Measurements from ENCODE around the gene IVNS1ABP. TPM values are rescaled to one million over a fixed set of nuclear protein-coding genes. Genes with fewer than 3 reads are reported as not detected.
A peak's percentile ranks its signal among the peaks of the same experiment; 100 is the strongest.
"Not testable (repeated sequence)": the region's sequence is repeated elsewhere in the genome, so short reads cannot be mapped to it uniquely, and the experiment has no call there.

IVNS1ABP gene
- 10 to 100 TPM; 51.7 to 87.8 (median 61.1) TPM for total RNA-seq

GRCh38 chr1:185317034-185317885 lies at the start of gene IVNS1ABP:
Gene IVNS1ABP (minus strand): TSS chr1:185317243. CDS start chr1:185309493, 7,750 bp downstream.
- intact Hi-C loops (cut with DNase I) = loop anchor here (10.0 kb wide), 1 partner anchor 1058 kb away; the partner anchor contains the start of genes ODR4 and TPR
- Histone ChIP-seq H3K27me3 (no peaks in the 10 kb centered on the region), H3K9me3 (no peaks in the 10 kb centered on the region), H3K36me3 (no peaks in the 10 kb centered on the region), H3K4me1 (peaks cover 28 to 29% of the 10 kb centered on the region in 2 donors), H3K27ac (peak within 1 kb of the TSS; percentile 93 to 98 (median 97)), H3K4me3 (replicated peaks in 1 of 3) (peak within 1 kb of the TSS; percentile 61 to 96 (median 86))
- WGBS, 2 donors = 0 to 1% methylated on average over 53 to 79 of the region's 80 CpGs
- peak in 3 of 6 experiments; percentile 14 to 38 (median 36) for TF ChIP-seq CTCF (IDR thresholded peaks at IDR 0.05)
- TF ChIP-seq POLR2A (IDR thresholded peaks at IDR 0.05) = peak; percentile 87 to 96
- DNase-seq = peak; percentile 96 to 97

- 86 to 91% methylated on average over 3 of the region's 3 CpGs for WGBS, 2 donors
- no peak for DNase-seq
Observed at GRCh38 chr1:185365951-185366350, 48.9 kb upstream of the IVNS1ABP start.

GRCh38 chr1:185364528-185364927 lies 47.5 kb upstream of the IVNS1ABP start:
- WGBS, 2 donors = 83 to 84% methylated on average over 3 of the region's 3 CpGs
- H3K36me3 ChIP-seq; H3K27me3 ChIP-seq; H3K9me3 ChIP-seq; H3K27ac ChIP-seq; H3K4me3 ChIP-seq (replicated peaks in 1 of 3); H3K4me1 ChIP-seq; DNase-seq; intact Hi-C loops (cut with DNase I): not testable (repeated sequence)

More at GRCh38 chr1:185365951-185366350, 48.9 kb upstream of the IVNS1ABP start:
- Histone ChIP-seq H3K4me1 (no peaks in the 10 kb centered on the region), H3K27me3 (no peaks in the 10 kb centered on the region), H3K27ac (no peak overlapping the region), H3K4me3 (replicated peaks in 1 of 3) (no peak overlapping the region), H3K9me3 (no peaks in the 10 kb centered on the region), H3K36me3 (no peaks in the 10 kb centered on the region)
- intact Hi-C loops (cut with DNase I) = no loop called here
- TF ChIP-seq POLR2A (IDR thresholded peaks at IDR 0.05) = no peak
- no peak for TF ChIP-seq CTCF (IDR thresholded peaks at IDR 0.05)

GRCh38 chr1:185363205-185363604 lies 46.2 kb upstream of the IVNS1ABP start:
- H3K27me3 ChIP-seq = no peaks in the 10 kb centered on the region
- DNase-seq = no peak
- no peaks in the 10 kb centered on the region for H3K4me1 ChIP-seq
- H3K9me3 ChIP-seq = no peaks in the 10 kb centered on the region
- intact Hi-C loops (cut with DNase I) = no loop called here
- no peaks in the 10 kb centered on the region for H3K36me3 ChIP-seq
- no peak overlapping the region for H3K4me3 ChIP-seq (replicated peaks in 1 of 3)
- TF ChIP-seq POLR2A (IDR thresholded peaks at IDR 0.05) = no peak
- H3K27ac ChIP-seq = no peak overlapping the region

GRCh38 chr1:185360714-185361113 lies 43.7 kb upstream of the IVNS1ABP start:
- no peaks in the 10 kb centered on the region for H3K4me1 ChIP-seq
- TF ChIP-seq POLR2A (IDR thresholded peaks at IDR 0.05) (no peak), CTCF (IDR thresholded peaks at IDR 0.05) (no peak)
- H3K27me3 ChIP-seq = no peaks in the 10 kb centered on the region
- H3K4me3 ChIP-seq (replicated peaks in 1 of 3) = no peak overlapping the region
- no peaks in the 10 kb centered on the region for H3K9me3 ChIP-seq
- intact Hi-C loops (cut with DNase I) = no loop called here
- no peaks in the 10 kb centered on the region for H3K36me3 ChIP-seq
- DNase-seq = no peak
- WGBS, 2 donors = 89 to 94% methylated on average over 1 of the region's 1 CpG
- H3K27ac ChIP-seq = no peak overlapping the region

- no peaks in the 10 kb centered on the region for H3K4me1 ChIP-seq
- H3K36me3 ChIP-seq = no peaks in the 10 kb centered on the region
- TF ChIP-seq CTCF (IDR thresholded peaks at IDR 0.05) (no peak), POLR2A (IDR thresholded peaks at IDR 0.05) (no peak)
- H3K27ac ChIP-seq = no peak overlapping the region
- no peak for DNase-seq
- H3K9me3 ChIP-seq = no peaks in the 10 kb centered on the region
- H3K4me3 ChIP-seq (replicated peaks in 1 of 3) = no peak overlapping the region
- intact Hi-C loops (cut with DNase I) = no loop called here
- WGBS, 2 donors = 49 to 68% methylated on average over 3 of the region's 3 CpGs
- no peaks in the 10 kb centered on the region for H3K27me3 ChIP-seq
Observed at GRCh38 chr1:185358957-185359356, 41.9 kb upstream of the IVNS1ABP start.
